ENCODE measurements around the gene RBM26.

The RBM26 gene

GRCh38 chr13:79384022-79384610 is 21.9 kb downstream of the RBM26 start:
- H3K4me3 ChIP-seq (replicated peaks; ENCODE audit: low read depth, low read length): no peak overlapping the region
- no peaks in the 10 kb centered on the region for H3K27me3 ChIP-seq (replicated peaks; ENCODE audit: control insufficient read depth, insufficient read depth, low read length)

DNA sequence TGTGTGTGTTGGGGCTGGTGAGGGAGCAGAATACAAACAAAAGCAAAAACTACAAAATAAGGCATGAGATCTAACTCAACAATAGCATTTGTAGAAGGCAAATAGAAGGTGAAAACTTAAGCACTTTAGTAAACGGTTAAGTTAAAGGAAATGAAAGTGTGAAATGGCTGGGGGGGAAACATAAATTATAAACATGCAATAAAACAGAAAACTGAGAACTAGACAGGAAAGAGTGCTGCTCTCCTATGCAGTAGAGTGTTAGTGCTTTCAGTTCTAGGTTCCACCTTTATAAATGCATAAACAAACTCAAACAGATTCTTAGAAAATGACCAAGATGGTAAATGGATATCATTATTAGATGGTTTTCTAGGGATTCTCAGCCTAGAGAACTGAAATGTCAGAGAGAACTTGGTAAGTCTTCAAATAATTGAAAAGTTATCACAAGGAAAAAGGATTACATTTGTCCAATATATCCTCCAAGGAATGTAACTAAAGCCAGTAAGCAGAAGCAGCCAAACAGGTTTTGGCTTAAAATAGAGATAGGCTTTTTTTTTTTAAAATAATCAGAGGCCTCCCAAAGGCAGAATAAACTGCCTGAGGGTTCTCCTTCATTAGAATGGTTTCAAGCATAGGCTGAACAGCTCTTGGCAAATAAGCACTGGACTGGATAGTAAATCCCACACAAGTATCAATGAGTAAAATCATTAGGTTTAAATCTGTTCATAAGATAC is 23.3 kb downstream of the RBM26 start:
- H3K36me3 ChIP-seq (ENCODE audit: control insufficient read depth, insufficient read depth, low read length): peaks cover 1% of the 10 kb centered on the region; the same call in 1 of the 2 replicates
- DNase-seq (ENCODE audit: extremely low read depth, insufficient read length): no peak
- H3K4me3 ChIP-seq (replicated peaks; ENCODE audit: low read depth, low read length): 0 out of 2 replicates have a peak overlapping the region, but pooled peaks have one; percentile 16
- TF ChIP-seq CTCF (IDR thresholded peaks at IDR 0.05; ENCODE audit: insufficient read depth, low read length, poor library complexity, severe bottlenecking): no peak
- H3K27me3 ChIP-seq (replicated peaks; ENCODE audit: control insufficient read depth, insufficient read depth, low read length): no peaks in the 10 kb centered on the region

More at GRCh38 chr13:79384022-79384610, 21.9 kb downstream of the RBM26 start:
- TF ChIP-seq CTCF (IDR thresholded peaks at IDR 0.05; ENCODE audit: insufficient read depth, low read length, poor library complexity, severe bottlenecking): no peak
- no peak for DNase-seq (ENCODE audit: extremely low read depth, insufficient read length)
- H3K36me3 ChIP-seq (ENCODE audit: control insufficient read depth, insufficient read depth, low read length): no peaks in the 10 kb centered on the region

DNA sequence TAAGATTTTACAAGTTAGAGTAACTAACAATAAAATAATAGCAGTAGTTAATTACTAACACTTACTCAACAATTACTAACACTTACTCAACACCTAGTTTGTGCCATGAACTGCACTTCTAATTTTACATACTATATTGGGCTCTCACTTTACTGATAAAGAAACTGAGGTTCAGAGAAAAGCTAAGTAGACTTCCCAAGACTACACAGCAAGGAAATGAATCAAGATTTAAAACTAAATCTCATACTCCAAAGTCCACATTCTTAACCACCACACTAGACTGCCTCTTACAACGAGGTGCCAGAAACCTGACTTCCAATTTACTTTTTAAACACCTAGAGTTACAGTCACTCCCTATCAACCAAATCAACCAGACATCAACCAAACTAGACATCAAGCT is 25.1 kb downstream of the RBM26 start:
- H3K4me3 ChIP-seq (replicated peaks; ENCODE audit: low read depth, low read length): no peak overlapping the region
- no peak for TF ChIP-seq CTCF (IDR thresholded peaks at IDR 0.05; ENCODE audit: insufficient read depth, low read length, poor library complexity, severe bottlenecking)
- H3K36me3 ChIP-seq (ENCODE audit: control insufficient read depth, insufficient read depth, low read length): peaks cover 4% of the 10 kb centered on the region; the same call in 1 of the 2 replicates
- no peak for DNase-seq (ENCODE audit: extremely low read depth, insufficient read length)
- no peaks in the 10 kb centered on the region for H3K27me3 ChIP-seq (replicated peaks; ENCODE audit: control insufficient read depth, insufficient read depth, low read length)

DNA sequence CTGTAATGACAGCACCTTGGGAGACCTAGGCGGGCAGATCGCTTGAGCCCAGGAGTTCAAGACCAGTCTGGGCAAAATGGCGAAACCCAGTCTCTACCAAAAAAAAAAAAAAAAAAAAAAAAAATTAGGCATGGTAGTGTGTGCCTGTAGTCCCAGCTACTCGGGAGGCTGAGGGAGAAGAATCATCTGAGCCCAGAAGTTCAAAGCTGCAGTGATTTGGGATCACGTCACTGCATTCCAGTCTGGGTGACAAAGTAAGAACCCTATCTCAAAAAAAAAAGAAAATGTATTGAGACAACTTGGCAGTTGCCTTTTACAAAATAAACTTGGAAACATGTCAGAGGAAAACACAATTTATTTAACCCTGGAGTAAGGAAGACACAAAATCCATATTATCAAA is 26.8 kb downstream of the RBM26 start:
- no peak overlapping the region for H3K4me3 ChIP-seq (replicated peaks; ENCODE audit: low read depth, low read length)
- TF ChIP-seq CTCF (IDR thresholded peaks at IDR 0.05; ENCODE audit: insufficient read depth, low read length, poor library complexity, severe bottlenecking): no peak
- H3K36me3 ChIP-seq (ENCODE audit: control insufficient read depth, insufficient read depth, low read length): peaks cover 8% of the 10 kb centered on the region; the same call in 1 of the 2 replicates
- DNase-seq (ENCODE audit: extremely low read depth, insufficient read length): no peak
- no peaks in the 10 kb centered on the region for H3K27me3 ChIP-seq (replicated peaks; ENCODE audit: control insufficient read depth, insufficient read depth, low read length)

DNA sequence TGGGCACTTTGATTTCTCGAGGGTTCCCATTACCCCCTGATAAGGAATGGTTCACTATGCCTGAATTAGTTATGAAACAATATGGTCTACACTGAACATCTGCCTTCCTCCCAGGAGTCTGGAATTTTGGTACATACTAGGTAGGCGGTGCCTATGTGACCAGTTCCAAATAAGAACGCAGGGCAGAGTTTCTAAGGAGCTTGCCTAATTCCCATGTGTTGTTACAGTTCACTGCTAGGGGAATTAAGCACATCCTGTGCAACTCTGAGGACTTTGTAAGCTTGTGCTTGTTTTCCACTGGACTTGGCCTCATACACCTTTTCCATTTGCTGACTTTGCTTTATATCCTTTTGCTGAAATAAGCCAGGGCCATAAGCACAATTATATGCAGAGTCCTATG is 29.2 kb downstream of the RBM26 start:
- peaks cover 8% of the 10 kb centered on the region; the same call in 1 of the 2 replicates for H3K36me3 ChIP-seq (ENCODE audit: control insufficient read depth, insufficient read depth, low read length)
- no peak for TF ChIP-seq CTCF (IDR thresholded peaks at IDR 0.05; ENCODE audit: insufficient read depth, low read length, poor library complexity, severe bottlenecking)

More for the DNA sequence above, 29.2 kb downstream of the RBM26 start:
- no peaks in the 10 kb centered on the region for H3K27me3 ChIP-seq (replicated peaks; ENCODE audit: control insufficient read depth, insufficient read depth, low read length)
- no peak for DNase-seq (ENCODE audit: extremely low read depth, insufficient read length)
- H3K4me3 ChIP-seq (replicated peaks; ENCODE audit: low read depth, low read length): no peak overlapping the region
